Testis (tissue), 3 donors: ENCODE measurements around the gene TERT. TPM values are rescaled to one million over a fixed set of nuclear protein-coding genes. Genes with fewer than 3 reads are reported as not detected.
A peak's percentile ranks its signal among the peaks of the same experiment; 100 is the strongest.

Source experiments
- DNase-seq: peaks from one replicate; pipeline ENCODE4 v3.0.0-alpha.2; 2019
- H3K27ac ChIP-seq, 2 donors: fragments of 200-600 bp; sonication (generic); one replicate each; pipeline ENCODE4 v1.5.1; 2019
- H3K27me3 ChIP-seq: fragments of 200-600 bp; sonication (generic); one replicate; pipeline ENCODE4 v1.5.1; 2019
- H3K36me3 ChIP-seq: fragments of 200-600 bp; sonication (generic); one replicate; pipeline ENCODE4 v1.5.1; 2017; ENCODE audit warnings: low read depth; ENCODE audit errors: missing control alignments
- H3K4me1 ChIP-seq: fragments of 200-600 bp; sonication (generic); one replicate; pipeline ENCODE4 v1.5.1; 2019
- H3K4me3 ChIP-seq, 2 donors: fragments of 200-600 bp; sonication (generic); one replicate each; pipeline ENCODE4 v1.5.1; 2017 to 2019
- H3K9me3 ChIP-seq: fragments of 200-600 bp; sonication (generic); one replicate; pipeline ENCODE4 v1.5.1; 2017
- CTCF ChIP-seq, 3 experiments: fragments of 450-650 bp in 2 of 3; fragments of 200-600 bp in 1 of 3; sonication (generic) in 1 of 3; IDR thresholded peaks; one replicate each; pipeline ENCODE4 v1.5.1; 2016 to 2019; ENCODE audit warnings: antibody characterized with exemption in 3 of 3, mild to moderate bottlenecking in 2 of 3, moderate library complexity in 1 of 3
- POLR2A ChIP-seq: fragments of 450-650 bp; IDR thresholded peaks from one replicate; pipeline ENCODE4 v1.6.1; 2017; ENCODE audit warnings: antibody characterized with exemption, mild to moderate bottlenecking, moderate library complexity
- WGBS, 2 donors: methylation state at CpG; one replicate each; pipeline ENCODE4 v1.1.5; 2018; 5-methylcytosine and 5-hydroxymethylcytosine counted together
- intact Hi-C: fragments of 100-400 bp; cut with DNase I; formaldehyde crosslinking; loops from one replicate; pipeline ENCODE4 v1.15.1; 2023; ENCODE audit warnings: low total_unique reads
- polyA plus RNA-seq: library from polyadenylated mRNA; stranded (reverse); fragments of 350-450 nt; fragmentation: Illumina TruSeq; extraction: RNeasy Lipid Tissue Mini Kit (QIAGEN cat#74804); gene quantifications from one replicate; pipeline ENCODE4 v1.2.3, GENCODE V29; 2014; ENCODE audit warnings: low read depth, low replicate concordance; ENCODE audit not compliant: insufficient read depth
- total RNA-seq, 2 donors: library from RNA; depleted of rRNA; stranded (reverse); fragments of >200 nt; gene quantifications; one replicate each; pipeline ENCODE4 v1.2.3, GENCODE V29; 2016

TERT gene
- total and polyA plus RNA-seq, 3 donors from 2014 or later, result 2.1 to 5.5 (median 4.4) TPM

- Histone ChIP-seq H3K4me3 (no peak overlapping the region), H3K4me1 (peaks cover under 1% of the 10 kb centered on the region), H3K9me3 (no peaks in the 10 kb centered on the region), H3K27me3 (no peaks in the 10 kb centered on the region), H3K27ac (no peak overlapping the region), H3K36me3 (no peaks in the 10 kb centered on the region)
- TF ChIP-seq CTCF (IDR thresholded peaks at IDR 0.05) (no peak), POLR2A (no peak)
- intact Hi-C loops, result no loop called here
- WGBS, 2 donors, result 82 to 90% methylated on average over 11 to 21 of the region's 21 CpGs
- DNase-seq, result no peak
Measured at GRCh38 chr5:1209896-1210776, 84.7 kb downstream of the TERT start.

GRCh38 chr5:1209489-1209852 lies 85.4 kb downstream of the TERT start:
- TF ChIP-seq CTCF (IDR thresholded peaks at IDR 0.05) (no peak), POLR2A (no peak)
- Histone ChIP-seq H3K27me3 (no peaks in the 10 kb centered on the region), H3K27ac (no peak overlapping the region), H3K9me3 (no peaks in the 10 kb centered on the region), H3K4me3 (no peak overlapping the region), H3K4me1 (peaks cover 5% of the 10 kb centered on the region), H3K36me3 (no peaks in the 10 kb centered on the region)
- intact Hi-C loops, result no loop called here
- no peak for DNase-seq
- WGBS, 2 donors, result 74 to 81% methylated on average over 2 of the region's 2 CpGs

GRCh38 chr5:1208743-1209488 lies 86.0 kb downstream of the TERT start:
- no peaks in the 10 kb centered on the region for H3K36me3 ChIP-seq
- no peak overlapping the region for H3K27ac ChIP-seq
- no peaks in the 10 kb centered on the region for H3K27me3 ChIP-seq
- H3K9me3 ChIP-seq, result no peaks in the 10 kb centered on the region
- peaks cover 5% of the 10 kb centered on the region for H3K4me1 ChIP-seq
- intact Hi-C loops, result no loop called here
- 75 to 79% methylated on average over 11 to 21 of the region's 24 CpGs for WGBS, 2 donors
- no peak overlapping the region for H3K4me3 ChIP-seq
- peak; percentile 48 for DNase-seq
- no peak for TF ChIP-seq POLR2A
- TF ChIP-seq CTCF (IDR thresholded peaks at IDR 0.05), result peak in 1 of 3 experiments; percentile 10

- Histone ChIP-seq H3K4me3 (no peak overlapping the region), H3K4me1 (peaks cover 5% of the 10 kb centered on the region), H3K36me3 (no peaks in the 10 kb centered on the region), H3K27me3 (no peaks in the 10 kb centered on the region), H3K9me3 (no peaks in the 10 kb centered on the region), H3K27ac (no peak overlapping the region)
- DNase-seq, result no peak
- WGBS, 2 donors, result 74 to 75% methylated on average over 1 to 17 of the region's 17 CpGs
- TF ChIP-seq POLR2A, result no peak
- intact Hi-C loops, result no loop called here
Measured at GRCh38 chr5:1208221-1208742, 86.6 kb downstream of the TERT start.

- Histone ChIP-seq H3K4me1 (peaks cover 5% of the 10 kb centered on the region), H3K9me3 (no peaks in the 10 kb centered on the region), H3K36me3 (no peaks in the 10 kb centered on the region), H3K4me3 (no peak overlapping the region), H3K27me3 (no peaks in the 10 kb centered on the region), H3K27ac (no peak overlapping the region)
- WGBS, 2 donors, result 84 to 91% methylated on average over 6 of the region's 6 CpGs
- TF ChIP-seq POLR2A (no peak), CTCF (IDR thresholded peaks at IDR 0.05) (no peak)
- no peak for DNase-seq
- intact Hi-C loops, result no loop called here
Measured at GRCh38 chr5:1207555-1207954, 87.3 kb downstream of the TERT start.
